GM19240 (cell line): ENCODE measurements around the gene CSTPP1.

ENCODE experiments used
- DNase-seq: peaks from one replicate; pipeline ENCODE4 v3.0.0; 2011; ENCODE audit warnings: low spot score; ENCODE audit not compliant: insufficient read length

The CSTPP1 gene

DNA sequence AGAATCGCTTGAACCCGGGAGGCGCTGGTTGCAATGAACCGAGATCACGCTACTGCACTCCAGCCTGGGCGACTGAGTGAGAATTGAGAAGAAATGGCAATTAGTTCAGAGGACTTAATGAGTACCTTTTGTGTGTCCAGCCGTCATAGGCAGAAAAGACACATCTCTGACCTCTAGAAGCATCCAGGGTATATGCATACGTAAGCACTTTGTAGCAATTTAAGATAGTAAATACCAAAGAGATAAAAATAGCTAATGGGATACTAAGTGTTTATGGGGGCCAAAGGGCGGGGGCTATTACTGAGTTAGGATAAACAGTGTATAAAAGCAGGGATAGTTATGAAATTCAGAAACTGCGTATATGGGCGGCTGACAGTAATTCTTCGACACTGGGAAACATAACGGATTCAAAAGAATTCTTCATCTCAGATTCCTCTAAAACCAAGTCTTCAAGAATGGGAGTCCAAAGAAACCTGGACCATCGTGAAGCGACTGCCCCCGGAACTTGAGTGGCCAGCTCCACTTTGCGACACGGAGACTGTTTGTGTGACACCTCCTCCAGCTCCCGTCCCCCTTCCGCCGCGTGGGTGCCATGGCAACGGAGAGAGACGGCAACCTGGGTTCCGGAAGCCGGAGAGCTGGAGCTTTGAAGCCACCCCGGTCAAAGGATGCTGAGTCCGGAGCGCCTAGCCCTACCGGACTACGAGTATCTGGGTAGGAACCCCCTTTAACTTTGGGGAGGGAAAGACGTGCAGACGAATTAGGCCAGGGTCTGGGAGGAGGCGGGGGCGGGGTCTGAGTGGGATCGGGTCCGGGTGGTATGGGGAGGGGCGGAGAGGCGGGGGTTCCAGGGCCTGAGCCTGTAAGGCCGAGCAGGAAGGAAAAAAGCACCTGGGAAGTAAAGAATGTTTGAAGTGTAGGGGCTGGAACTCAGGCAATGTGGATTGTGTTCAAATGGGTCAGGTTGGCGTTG, at the start of gene CSTPP1:
CSTPP1 (plus strand) TSS at position 624 of the 973 bp plus-strand sequence; CDS start at position 669, 45 bp downstream.
- DNase-seq = peak; percentile 98

- no peak for DNase-seq
Measured at GRCh38 chr11:46888636-46889035, 47.9 kb upstream of the CSTPP1 start.

GRCh38 chr11:46889251-46889650, 47.3 kb upstream of the CSTPP1 start:
- DNase-seq = no peak

GRCh38 chr11:46889689-46890475, 46.7 kb upstream of the CSTPP1 start:
- peak; percentile 80 for DNase-seq

- DNase-seq = no peak
Measured at GRCh38 chr11:46890665-46891064, 45.9 kb upstream of the CSTPP1 start.

DNA sequence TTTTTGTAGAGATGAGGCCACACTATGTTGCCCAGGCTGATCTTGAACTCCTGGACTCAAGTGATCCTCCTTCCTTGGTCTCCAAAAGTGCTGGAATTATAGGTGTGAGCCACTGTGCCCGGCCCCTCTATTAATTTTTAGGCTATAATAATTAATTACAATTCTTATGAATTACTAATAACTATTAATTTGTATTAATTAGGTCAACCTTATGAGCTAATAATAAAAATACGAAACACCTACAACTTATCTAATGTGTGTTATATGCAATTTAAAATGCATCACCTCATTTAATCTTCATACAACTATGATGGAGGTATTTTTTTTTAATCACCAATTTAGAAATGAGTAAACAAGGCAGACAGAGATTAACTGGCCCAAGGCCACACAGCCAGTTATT, 44.5 kb upstream of the CSTPP1 start:
- no peak for DNase-seq

- DNase-seq = no peak
Measured at GRCh38 chr11:46892838-46893237, 43.7 kb upstream of the CSTPP1 start.

DNA sequence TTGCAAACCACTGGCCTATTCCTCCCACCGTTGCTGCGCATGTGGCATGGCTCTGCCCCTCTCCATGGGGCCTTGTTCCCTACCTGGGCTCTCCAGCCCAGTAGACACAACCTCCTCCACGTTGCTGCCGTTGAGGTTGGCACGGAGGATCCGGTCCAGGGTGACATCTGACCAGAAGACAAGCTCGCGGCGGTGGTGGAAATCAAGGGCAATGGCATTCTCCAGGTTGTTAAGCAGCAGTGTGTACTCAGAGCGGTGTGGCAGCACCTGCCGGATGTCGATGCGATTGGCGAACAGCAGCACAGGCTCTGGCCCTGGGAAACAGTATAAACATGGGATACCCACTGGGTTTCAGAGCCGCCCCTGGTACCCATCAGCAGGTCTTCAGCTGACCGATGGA, 42.1 kb upstream of the CSTPP1 start:
- DNase-seq = no peak

DNA sequence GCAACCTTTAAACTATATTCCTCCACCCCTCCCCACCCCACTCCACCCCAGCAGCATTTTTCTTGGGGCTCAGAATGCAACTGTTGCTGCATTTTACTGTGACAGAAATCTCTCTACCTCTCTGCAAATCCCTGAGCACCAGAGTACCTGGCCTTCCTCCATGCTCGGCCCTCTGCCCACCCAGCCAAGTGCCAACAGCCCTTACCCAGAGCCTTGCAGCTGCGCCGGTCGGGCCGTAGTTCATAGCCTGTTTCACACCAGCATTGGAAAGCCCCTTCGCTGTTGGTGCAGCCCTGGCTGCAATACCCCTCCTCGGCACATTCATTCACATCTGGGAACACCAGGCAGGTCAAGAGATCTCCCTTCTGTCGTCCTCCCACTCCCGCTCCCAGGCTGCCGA, 41.6 kb upstream of the CSTPP1 start:
- no peak for DNase-seq

DNA sequence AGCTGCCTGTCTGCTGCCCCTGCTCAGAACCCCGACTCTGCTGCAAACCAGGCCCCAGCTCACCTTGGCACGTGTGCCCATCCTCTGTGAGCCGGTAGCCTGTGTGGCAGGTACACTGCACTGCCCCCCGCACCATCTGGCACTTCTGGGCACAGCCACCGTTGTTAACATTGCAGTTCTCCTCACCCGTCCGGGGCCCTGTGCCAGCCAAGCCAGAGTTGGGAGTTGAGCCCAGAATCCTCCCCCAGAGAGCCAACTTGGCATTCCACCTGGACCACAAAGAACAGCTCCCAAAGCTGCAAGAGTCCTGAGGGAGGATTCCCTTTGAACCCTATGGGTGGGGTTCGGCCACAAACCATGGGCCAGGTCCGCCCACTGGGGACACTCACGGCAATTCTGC, 40.7 kb upstream of the CSTPP1 start:
- no peak for DNase-seq

DNA sequence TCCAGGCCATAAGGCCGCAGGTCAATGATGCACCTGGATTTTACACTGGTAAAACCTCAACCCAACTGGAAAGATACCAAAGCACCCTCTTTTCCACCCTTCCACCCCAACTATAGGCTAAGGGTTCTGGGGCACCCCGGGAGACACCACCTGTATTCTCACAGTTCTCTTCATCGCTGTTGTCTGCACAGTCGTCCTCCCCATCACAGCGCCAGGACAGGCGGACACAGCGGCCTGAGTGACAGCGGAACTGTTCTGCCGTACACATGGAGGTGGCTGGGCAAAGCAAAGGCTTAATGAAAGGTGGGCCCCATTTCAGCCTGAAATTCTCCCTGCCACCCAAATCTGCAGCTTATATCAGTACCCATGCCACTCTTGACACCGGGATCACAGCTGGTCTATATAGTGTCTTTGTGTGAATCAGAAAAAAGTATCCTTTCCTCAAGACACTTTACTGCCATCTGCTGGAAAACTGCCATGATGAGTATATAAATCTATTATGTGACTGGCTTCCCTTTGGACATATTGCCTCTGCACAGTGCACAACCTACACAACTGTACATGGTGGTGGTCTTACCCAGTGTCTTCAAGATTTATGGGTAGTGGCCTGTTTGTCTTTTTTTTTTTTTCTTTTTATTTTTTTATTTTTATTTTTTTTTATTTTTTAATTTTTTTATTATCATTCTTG, 39.7 kb upstream of the CSTPP1 start:
- no peak for DNase-seq

GRCh38 chr11:46898396-46899095, 38.0 kb upstream of the CSTPP1 start:
- DNase-seq = no peak

DNA sequence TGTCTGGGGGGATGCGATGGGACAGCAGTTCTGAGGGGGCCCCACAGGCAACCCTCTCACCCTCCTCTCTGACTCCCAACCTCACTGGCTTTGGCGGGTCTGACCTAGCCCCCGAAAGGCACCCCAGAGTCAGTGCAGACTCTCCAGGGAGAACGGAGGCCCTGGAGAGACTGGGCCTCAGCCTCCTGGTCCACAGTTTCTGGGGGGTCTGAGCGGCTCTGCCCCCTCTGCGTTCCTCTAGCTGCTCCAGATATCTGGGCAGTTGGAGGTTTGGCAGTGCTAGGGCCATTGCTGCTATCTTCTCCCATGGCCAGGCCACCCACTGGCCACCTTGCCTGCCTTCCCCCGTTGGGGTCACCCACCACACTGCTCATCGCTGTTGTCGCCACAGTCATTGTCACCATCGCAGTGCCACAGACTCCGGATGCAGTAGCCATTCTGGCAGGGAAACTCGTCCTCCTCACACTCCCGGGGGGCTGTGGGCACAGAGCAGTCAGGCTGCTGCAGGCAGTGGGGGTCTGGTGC, 37.0 kb upstream of the CSTPP1 start:
- no peak for DNase-seq

DNA sequence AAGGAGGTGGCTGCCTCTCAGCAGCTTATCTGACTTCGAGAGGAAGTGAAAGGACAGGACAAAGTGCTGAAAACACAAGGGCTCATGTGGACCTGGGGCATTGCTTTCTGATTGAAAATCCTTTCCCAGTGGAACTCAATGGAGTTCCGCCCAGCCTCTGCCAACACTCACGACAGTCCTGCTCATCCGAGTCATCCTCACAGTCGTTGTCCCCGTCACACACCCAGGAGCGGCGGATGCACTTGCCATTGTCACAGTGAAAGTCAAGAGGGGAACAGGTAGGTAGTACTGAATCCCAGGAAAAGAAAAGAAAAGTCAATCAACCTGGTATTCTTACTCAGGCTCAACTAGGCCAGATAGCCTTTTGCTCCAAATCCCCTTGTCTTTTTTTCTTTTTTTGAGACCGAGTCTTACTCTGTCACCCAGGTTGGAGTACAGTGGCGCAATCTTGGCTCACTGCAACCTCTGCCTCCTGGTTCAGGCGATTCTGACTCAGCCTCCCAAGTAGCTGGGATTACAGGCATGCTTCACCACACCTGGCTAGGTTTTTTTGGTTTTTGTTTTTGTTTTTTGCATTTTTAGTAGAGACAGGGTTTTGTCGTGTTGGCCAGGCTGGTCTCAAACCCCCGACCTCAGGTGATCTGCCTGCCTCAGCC, 36.3 kb upstream of the CSTPP1 start:
- DNase-seq = no peak

GRCh38 chr11:46901156-46901555, 35.4 kb upstream of the CSTPP1 start:
- no peak for DNase-seq

- no peak for DNase-seq
Measured at GRCh38 chr11:46902694-46903093, 33.9 kb upstream of the CSTPP1 start.

- DNase-seq = no peak
Measured at GRCh38 chr11:46903846-46904245, 32.7 kb upstream of the CSTPP1 start.

GRCh38 chr11:46905806-46906205, 30.8 kb upstream of the CSTPP1 start:
- no peak for DNase-seq

DNA sequence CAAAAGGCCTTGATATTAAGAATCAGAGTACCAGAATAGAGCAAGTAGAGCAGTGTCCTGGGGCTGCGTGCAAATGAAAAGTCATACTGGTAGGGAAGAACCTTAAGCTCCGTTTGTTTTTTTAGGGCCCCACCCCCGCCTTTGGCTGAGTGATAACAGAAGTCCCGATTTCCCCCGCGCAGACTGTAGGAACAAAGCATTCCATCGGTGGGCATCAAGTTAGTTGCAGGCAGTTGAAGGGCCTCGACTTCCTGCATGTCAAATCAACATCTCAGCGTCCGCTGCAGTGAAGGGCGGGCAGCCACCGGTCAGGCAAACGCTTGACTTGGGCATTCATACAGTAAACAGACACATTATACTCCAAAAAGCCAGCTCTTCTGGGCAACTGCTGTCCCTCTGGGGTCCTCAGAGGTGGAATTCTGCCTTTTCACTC, 29.9 kb upstream of the CSTPP1 start:
- DNase-seq = no peak

GRCh38 chr11:46907606-46908005, 29.0 kb upstream of the CSTPP1 start:
- DNase-seq = no peak
